ENCODE measurements around the gene DLK2. TPM values are rescaled to one million over a fixed set of nuclear protein-coding genes. Genes with fewer than 3 reads are reported as not detected.
A peak's percentile ranks its signal among the peaks of the same experiment; 100 is the strongest.

Gene DLK2
- total and polyA plus RNA-seq, 2 of the 13 experiments (the other 11 are each of a cell fraction or from before 2014, with no cell fraction given): 1.2 to 3.8 TPM

DNA sequence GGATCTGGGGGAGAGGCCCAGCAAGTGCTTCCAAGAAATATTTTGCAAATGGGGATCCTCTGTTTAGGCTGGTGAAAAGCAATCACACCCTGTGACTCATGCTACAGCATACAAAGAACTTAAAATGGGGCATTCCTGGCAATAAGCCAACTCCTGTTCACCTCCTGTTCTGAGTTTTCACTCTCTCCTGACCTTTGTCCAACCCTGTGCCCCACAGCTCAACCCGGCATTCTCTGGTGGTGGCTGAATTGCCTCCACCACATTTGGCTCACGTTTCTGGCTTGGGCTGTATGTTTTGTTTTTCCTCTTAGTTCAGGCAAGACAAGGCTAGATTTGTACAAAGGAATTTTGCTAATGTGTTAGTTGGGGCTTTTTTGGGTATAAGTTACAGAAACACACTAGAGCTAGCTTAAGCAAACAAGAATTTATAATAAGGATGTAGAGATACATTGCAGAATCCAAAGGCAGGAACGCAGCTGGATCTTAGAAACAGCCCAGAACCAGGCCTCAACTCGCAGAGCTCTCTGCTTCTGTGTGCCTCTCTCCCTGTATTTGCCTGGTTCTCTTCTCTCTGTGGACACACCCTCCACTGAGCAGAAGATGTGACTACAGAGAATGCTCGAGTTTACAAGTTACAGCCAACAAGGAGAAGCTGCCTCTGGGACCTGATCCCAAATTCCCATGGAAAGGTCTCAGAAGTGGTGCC is 18.6 kb downstream of the DLK2 start (continued):
- TF ChIP-seq, protein P1, sequence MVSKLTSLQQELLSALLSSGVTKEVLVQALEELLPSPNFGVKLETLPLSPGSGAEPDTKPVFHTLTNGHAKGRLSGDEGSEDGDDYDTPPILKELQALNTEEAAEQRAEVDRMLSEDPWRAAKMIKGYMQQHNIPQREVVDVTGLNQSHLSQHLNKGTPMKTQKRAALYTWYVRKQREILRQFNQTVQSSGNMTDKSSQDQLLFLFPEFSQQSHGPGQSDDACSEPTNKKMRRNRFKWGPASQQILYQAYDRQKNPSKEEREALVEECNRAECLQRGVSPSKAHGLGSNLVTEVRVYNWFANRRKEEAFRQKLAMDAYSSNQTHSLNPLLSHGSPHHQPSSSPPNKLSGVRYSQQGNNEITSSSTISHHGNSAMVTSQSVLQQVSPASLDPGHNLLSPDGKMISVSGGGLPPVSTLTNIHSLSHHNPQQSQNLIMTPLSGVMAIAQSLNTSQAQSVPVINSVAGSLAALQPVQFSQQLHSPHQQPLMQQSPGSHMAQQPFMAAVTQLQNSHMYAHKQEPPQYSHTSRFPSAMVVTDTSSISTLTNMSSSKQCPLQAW (CRISPR knock-in tag; IDR thresholded peaks at IDR 0.05): no peak; the same call in 1 of the 2 replicates
- TF ChIP-seq SIN3A (IDR thresholded peaks at IDR 0.05; ENCODE audit: borderline replicate concordance, low read depth, low read length) (no peak), JDP2 (CRISPR knock-in tag; IDR thresholded peaks at IDR 0.05; ENCODE audit: borderline replicate concordance) (no peak), ZNF616 (CRISPR knock-in tag; IDR thresholded peaks at IDR 0.05; ENCODE audit: low read depth) (no peak), ATF1 (CRISPR knock-in tag; IDR thresholded peaks at IDR 0.05) (no peak), ZNF143 (CRISPR knock-in tag; IDR thresholded peaks at IDR 0.05) (peak; percentile 39; the same call in 1 of the 2 replicates), TCF7 (IDR thresholded peaks at IDR 0.05; ENCODE audit: low read depth) (peak; percentile 13; the same call in 1 of the 2 replicates), CENPX (CRISPR knock-in tag; IDR thresholded peaks at IDR 0.05) (no peak), ZNF674 (CRISPR knock-in tag; IDR thresholded peaks at IDR 0.05; ENCODE audit: low read depth) (no peak), ZNF124 (CRISPR knock-in tag; IDR thresholded peaks at IDR 0.05) (peak; percentile 27), TRIM24 (CRISPR knock-in tag; IDR thresholded peaks at IDR 0.05) (no peak), RELA (CRISPR knock-in tag; IDR thresholded peaks at IDR 0.05) (no peak), EZH2 (conservative IDR thresholded peaks at IDR 0.05; ENCODE audit: low read depth, low read length) (no peak), ZNF383 (CRISPR knock-in tag; IDR thresholded peaks at IDR 0.05; ENCODE audit: borderline replicate concordance) (no peak), SOX6 (IDR thresholded peaks at IDR 0.05) (no peak), SOX6 (CRISPR knock-in tag; IDR thresholded peaks at IDR 0.05) (peak; percentile 96), MTA3 (CRISPR knock-in tag; IDR thresholded peaks at IDR 0.05) (no peak)
- TF ChIP-seq, protein P2, sequence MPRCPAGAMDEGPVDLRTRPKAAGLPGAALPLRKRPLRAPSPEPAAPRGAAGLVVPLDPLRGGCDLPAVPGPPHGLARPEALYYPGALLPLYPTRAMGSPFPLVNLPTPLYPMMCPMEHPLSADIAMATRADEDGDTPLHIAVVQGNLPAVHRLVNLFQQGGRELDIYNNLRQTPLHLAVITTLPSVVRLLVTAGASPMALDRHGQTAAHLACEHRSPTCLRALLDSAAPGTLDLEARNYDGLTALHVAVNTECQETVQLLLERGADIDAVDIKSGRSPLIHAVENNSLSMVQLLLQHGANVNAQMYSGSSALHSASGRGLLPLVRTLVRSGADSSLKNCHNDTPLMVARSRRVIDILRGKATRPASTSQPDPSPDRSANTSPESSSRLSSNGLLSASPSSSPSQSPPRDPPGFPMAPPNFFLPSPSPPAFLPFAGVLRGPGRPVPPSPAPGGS (CRISPR knock-in tag; IDR thresholded peaks at IDR 0.05): no peak
- TF ChIP-seq, protein P3, sequence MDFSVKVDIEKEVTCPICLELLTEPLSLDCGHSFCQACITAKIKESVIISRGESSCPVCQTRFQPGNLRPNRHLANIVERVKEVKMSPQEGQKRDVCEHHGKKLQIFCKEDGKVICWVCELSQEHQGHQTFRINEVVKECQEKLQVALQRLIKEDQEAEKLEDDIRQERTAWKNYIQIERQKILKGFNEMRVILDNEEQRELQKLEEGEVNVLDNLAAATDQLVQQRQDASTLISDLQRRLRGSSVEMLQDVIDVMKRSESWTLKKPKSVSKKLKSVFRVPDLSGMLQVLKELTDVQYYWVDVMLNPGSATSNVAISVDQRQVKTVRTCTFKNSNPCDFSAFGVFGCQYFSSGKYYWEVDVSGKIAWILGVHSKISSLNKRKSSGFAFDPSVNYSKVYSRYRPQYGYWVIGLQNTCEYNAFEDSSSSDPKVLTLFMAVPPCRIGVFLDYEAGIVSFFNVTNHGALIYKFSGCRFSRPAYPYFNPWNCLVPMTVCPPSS (IDR thresholded peaks at IDR 0.05): no peak
- TF ChIP-seq, protein P4, sequence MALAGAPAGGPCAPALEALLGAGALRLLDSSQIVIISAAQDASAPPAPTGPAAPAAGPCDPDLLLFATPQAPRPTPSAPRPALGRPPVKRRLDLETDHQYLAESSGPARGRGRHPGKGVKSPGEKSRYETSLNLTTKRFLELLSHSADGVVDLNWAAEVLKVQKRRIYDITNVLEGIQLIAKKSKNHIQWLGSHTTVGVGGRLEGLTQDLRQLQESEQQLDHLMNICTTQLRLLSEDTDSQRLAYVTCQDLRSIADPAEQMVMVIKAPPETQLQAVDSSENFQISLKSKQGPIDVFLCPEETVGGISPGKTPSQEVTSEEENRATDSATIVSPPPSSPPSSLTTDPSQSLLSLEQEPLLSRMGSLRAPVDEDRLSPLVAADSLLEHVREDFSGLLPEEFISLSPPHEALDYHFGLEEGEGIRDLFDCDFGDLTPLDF (CRISPR knock-in tag; IDR thresholded peaks at IDR 0.05): no peak
